ENCODE measurements around the gene HES1.
"Not testable (repeated sequence)": the region's sequence is repeated elsewhere in the genome, so short reads cannot be mapped to it uniquely, and the experiment has no call there.

Gene HES1

DNA sequence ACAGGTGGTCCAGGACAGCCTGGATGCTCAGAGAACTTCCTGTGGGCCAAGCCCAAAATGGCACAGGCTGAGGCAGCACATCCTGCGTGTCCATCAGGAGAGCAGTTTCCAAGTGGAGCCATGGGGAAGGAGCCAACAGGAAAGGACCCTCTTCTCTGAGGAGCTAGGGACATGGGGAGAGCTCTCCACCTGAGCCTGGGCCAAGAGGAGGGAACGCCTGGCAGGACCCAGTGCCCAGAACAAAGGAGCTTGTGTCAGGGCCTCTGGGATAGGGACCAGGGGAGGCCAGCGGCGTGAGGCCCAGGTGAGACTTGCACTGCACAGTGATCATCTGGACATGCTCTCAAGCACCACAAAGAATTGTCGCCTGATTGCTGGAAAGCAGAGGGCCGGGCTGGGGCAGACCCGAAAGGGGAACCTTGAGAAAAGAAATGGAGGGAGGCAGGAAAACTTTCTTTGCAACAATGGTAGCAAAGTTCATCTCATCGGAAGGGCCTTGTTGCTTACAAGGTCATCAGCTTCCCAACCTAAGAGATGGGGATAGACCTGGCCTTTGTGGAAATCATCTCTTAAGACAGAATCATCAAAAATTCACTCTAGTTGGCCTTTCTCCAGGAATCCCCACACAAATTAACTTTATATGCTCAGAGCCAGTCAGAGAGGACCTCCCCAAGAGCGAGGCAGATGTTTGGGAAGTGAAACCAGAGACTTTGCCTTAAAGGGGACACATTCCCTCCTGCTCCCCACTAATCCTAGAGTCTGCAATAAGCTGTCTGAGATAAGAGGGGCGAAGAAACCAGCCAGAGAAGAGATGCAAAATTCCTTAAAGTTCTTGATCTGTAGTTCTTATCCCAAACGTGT lies 47.7 kb upstream of the HES1 start:
- DNase-seq: no peak
- no peak overlapping the region for H3K27ac ChIP-seq (ENCODE audit: low read length)
- no peaks in the 10 kb centered on the region for H3K79me2 ChIP-seq (ENCODE audit: insufficient read depth, low read length)
- H4K20me1 ChIP-seq (ENCODE audit: insufficient read depth, low read length): no peaks in the 10 kb centered on the region
- no peak overlapping the region for H3K4me3 ChIP-seq (ENCODE audit: low read depth in 1 of 2, low read length in 2 of 2)
- H3K4me2 ChIP-seq (ENCODE audit: insufficient read depth, low read length): no peak overlapping the region
- TF ChIP-seq, protein P1, sequence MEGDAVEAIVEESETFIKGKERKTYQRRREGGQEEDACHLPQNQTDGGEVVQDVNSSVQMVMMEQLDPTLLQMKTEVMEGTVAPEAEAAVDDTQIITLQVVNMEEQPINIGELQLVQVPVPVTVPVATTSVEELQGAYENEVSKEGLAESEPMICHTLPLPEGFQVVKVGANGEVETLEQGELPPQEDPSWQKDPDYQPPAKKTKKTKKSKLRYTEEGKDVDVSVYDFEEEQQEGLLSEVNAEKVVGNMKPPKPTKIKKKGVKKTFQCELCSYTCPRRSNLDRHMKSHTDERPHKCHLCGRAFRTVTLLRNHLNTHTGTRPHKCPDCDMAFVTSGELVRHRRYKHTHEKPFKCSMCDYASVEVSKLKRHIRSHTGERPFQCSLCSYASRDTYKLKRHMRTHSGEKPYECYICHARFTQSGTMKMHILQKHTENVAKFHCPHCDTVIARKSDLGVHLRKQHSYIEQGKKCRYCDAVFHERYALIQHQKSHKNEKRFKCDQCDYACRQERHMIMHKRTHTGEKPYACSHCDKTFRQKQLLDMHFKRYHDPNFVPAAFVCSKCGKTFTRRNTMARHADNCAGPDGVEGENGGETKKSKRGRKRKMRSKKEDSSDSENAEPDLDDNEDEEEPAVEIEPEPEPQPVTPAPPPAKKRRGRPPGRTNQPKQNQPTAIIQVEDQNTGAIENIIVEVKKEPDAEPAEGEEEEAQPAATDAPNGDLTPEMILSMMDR (IDR thresholded peaks at IDR 0.05; ENCODE audit: borderline replicate concordance, extremely low read depth, low read length, poor library complexity, severe bottlenecking): no peak
- no peak for TF ChIP-seq EZH2 (IDR thresholded peaks at IDR 0.05; ENCODE audit: borderline replicate concordance, low read depth, low read length, severe bottlenecking)
- H3K9me3 ChIP-seq (ENCODE audit: insufficient read depth, low read length, severe bottlenecking): no peaks in the 10 kb centered on the region
- H3K27me3 ChIP-seq (ENCODE audit: insufficient read depth, low read length, poor library complexity): peaks cover 21% of the 10 kb centered on the region
- H3K36me3 ChIP-seq (ENCODE audit: insufficient read depth, low read length): no peaks in the 10 kb centered on the region
- H3K9ac ChIP-seq (ENCODE audit: low read depth, low read length): no peak overlapping the region
- no peak overlapping the region for H2AFZ ChIP-seq (ENCODE audit: low read depth, low read length)
- no peaks in the 10 kb centered on the region for H3K4me1 ChIP-seq (ENCODE audit: insufficient read depth, low read length)
- no peak for ATAC-seq (ENCODE audit: insufficient read depth, low read depth)

DNA sequence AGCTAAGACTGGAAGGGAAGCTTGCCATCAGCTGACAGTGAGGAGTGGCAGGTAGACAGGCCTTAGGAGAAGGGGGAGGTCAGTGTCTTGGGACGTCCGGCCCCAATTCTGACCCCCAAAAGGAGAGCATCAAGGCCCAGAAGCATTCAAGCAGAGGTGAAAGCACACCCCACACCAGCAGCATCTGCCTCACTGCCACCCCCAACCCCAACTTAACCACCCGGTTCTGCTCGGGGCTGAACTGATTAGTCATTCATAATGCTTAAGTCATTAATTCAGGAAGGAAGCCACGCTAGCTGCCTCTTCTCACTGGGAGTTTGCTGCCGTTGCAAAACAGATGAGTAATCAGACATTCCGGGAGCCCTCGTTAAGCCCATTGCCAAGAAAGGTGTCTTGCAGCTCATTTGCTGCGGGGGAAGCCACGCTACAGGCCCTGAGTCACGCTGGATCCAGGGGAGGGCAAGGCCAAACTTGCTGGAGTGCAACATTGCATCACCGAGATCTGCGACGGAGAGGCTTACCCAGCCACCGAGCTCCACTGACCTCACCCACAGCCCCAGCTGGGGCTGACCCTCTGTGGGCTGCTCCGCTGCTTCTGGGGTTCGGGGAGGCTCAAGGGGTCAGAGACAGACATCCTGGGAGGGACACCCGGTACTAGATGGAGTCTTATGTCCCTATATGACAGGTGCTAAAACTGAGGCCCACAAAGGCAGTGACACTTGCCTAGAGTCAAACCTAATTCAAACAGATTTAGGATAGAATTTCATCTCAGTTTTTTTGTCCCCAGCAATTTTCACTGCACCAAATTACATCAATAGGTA lies 46.4 kb upstream of the HES1 start:
- Histone ChIP-seq H3K9me3 (ENCODE audit: insufficient read depth, low read length, severe bottlenecking) (no peaks in the 10 kb centered on the region), H3K36me3 (ENCODE audit: insufficient read depth, low read length) (no peaks in the 10 kb centered on the region), H3K27ac (ENCODE audit: low read length) (no peak overlapping the region), H3K79me2 (ENCODE audit: insufficient read depth, low read length) (no peaks in the 10 kb centered on the region), H4K20me1 (ENCODE audit: insufficient read depth, low read length) (no peaks in the 10 kb centered on the region), H3K27me3 (ENCODE audit: insufficient read depth, low read length, poor library complexity) (peaks cover 15% of the 10 kb centered on the region), H3K4me2 (ENCODE audit: insufficient read depth, low read length) (no peak overlapping the region), H3K4me1 (ENCODE audit: insufficient read depth, low read length) (no peaks in the 10 kb centered on the region), H2AFZ (ENCODE audit: low read depth, low read length) (no peak overlapping the region), H3K4me3 (ENCODE audit: low read depth in 1 of 2, low read length in 2 of 2) (no peak overlapping the region), H3K9ac (ENCODE audit: low read depth, low read length) (no peak overlapping the region)
- ATAC-seq (ENCODE audit: insufficient read depth, low read depth): peak; percentile 24; the same call in 1 of the 3 replicates
- no peak for TF ChIP-seq EZH2 (IDR thresholded peaks at IDR 0.05; ENCODE audit: borderline replicate concordance, low read depth, low read length, severe bottlenecking)
- TF ChIP-seq, protein P1 (IDR thresholded peaks at IDR 0.05; ENCODE audit: borderline replicate concordance, extremely low read depth, low read length, poor library complexity, severe bottlenecking): no peak
- no peak for DNase-seq

DNA sequence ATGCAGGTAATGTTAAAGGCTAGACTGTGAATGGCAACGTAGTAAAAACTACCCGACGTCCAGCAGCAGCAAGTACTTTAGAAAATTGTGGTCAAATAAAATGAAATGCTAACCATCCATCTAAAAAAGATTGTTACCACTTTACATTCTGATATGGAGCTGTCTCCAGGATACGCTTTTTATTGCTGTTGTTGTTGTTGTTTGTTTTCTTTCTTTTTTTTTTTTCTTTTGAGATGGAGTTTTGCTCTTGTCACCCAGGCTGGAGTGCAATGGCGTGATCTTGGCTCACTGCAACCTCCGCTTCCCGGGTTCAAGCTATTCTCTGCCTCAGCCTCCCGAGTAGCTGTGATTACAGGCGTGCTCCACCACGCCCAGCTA lies 45.8 kb upstream of the HES1 start:
- not testable (repeated sequence) for H3K4me2 ChIP-seq (ENCODE audit: insufficient read depth, low read length); DNase-seq; H4K20me1 ChIP-seq (ENCODE audit: insufficient read depth, low read length); ATAC-seq (ENCODE audit: insufficient read depth, low read depth); H2AFZ ChIP-seq (ENCODE audit: low read depth, low read length); H3K9me3 ChIP-seq (ENCODE audit: insufficient read depth, low read length, severe bottlenecking); H3K79me2 ChIP-seq (ENCODE audit: insufficient read depth, low read length); H3K9ac ChIP-seq (ENCODE audit: low read depth, low read length); H3K4me1 ChIP-seq (ENCODE audit: insufficient read depth, low read length); H3K27ac ChIP-seq (ENCODE audit: low read length); H3K36me3 ChIP-seq (ENCODE audit: insufficient read depth, low read length); H3K4me3 ChIP-seq (ENCODE audit: low read depth in 1 of 2, low read length in 2 of 2)
- H3K27me3 ChIP-seq (ENCODE audit: insufficient read depth, low read length, poor library complexity): peaks cover 15% of the 10 kb centered on the region

DNA sequence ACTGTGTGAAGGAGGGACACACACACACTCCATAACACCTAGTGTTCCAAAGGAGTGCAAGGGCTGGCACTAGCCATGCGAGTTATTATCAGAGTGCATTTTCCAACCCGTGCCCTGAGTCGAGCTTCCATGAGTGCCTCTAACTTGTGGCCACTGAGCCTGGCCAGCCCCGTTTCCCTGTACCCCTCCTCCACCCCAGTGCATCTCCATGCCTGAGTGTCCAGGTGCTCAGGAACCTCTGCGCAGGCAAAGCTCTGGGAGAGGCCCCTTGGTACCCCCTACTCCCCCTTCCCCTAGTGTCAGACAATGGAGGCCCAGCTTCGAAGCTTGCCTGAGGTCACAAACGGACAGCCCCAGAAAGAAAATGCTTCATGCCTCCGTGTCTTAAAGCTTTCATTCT lies 45.2 kb upstream of the HES1 start:
- H2AFZ ChIP-seq (ENCODE audit: low read depth, low read length): no peak overlapping the region
- H3K79me2 ChIP-seq (ENCODE audit: insufficient read depth, low read length): no peaks in the 10 kb centered on the region
- H3K4me1 ChIP-seq (ENCODE audit: insufficient read depth, low read length): peaks cover 2% of the 10 kb centered on the region; the same call in 1 of the 2 replicates
- no peaks in the 10 kb centered on the region for H4K20me1 ChIP-seq (ENCODE audit: insufficient read depth, low read length)
- DNase-seq: no peak
- H3K27ac ChIP-seq (ENCODE audit: low read length): no peak overlapping the region
- no peak for ATAC-seq (ENCODE audit: insufficient read depth, low read depth)
- H3K36me3 ChIP-seq (ENCODE audit: insufficient read depth, low read length): no peaks in the 10 kb centered on the region
- no peaks in the 10 kb centered on the region for H3K9me3 ChIP-seq (ENCODE audit: insufficient read depth, low read length, severe bottlenecking)
- H3K9ac ChIP-seq (ENCODE audit: low read depth, low read length): no peak overlapping the region
- H3K4me2 ChIP-seq (ENCODE audit: insufficient read depth, low read length): no peak overlapping the region
- TF ChIP-seq, protein P1 (IDR thresholded peaks at IDR 0.05; ENCODE audit: borderline replicate concordance, extremely low read depth, low read length, poor library complexity, severe bottlenecking): no peak
- no peak for TF ChIP-seq EZH2 (IDR thresholded peaks at IDR 0.05; ENCODE audit: borderline replicate concordance, low read depth, low read length, severe bottlenecking)
- H3K4me3 ChIP-seq (ENCODE audit: low read depth in 1 of 2, low read length in 2 of 2): no peak overlapping the region
- H3K27me3 ChIP-seq (ENCODE audit: insufficient read depth, low read length, poor library complexity): peaks cover 11% of the 10 kb centered on the region
